Hepatocyte (in vitro differentiated cells): ENCODE measurements around the gene ADAMTS15. TPM values are rescaled to one million over a fixed set of nuclear protein-coding genes. Genes with fewer than 3 reads are reported as not detected.

Source experiments
- DNase-seq: peaks from one replicate; pipeline ENCODE4 v3.0.0-alpha.2; 2016; ENCODE audit warnings: low spot score
- H2AFZ ChIP-seq: fragments of 200-600 bp; sonication (generic); 2 replicates; pipeline ENCODE4 v1.6.0; 2016; ENCODE audit warnings: antibody characterized with exemption, mild to moderate bottlenecking
- H3K27ac ChIP-seq: fragments of 200-600 bp; sonication (generic); 2 replicates; pipeline ENCODE4 v1.5.1; 2016; ENCODE audit warnings: mild to moderate bottlenecking
- H3K27me3 ChIP-seq: fragments of 200-600 bp; sonication (generic); 2 replicates; pipeline ENCODE4 v1.6.1; 2016
- H3K36me3 ChIP-seq: fragments of 200-600 bp; sonication (generic); replicated peaks from 2 replicates; pipeline ENCODE4 v1.5.1; 2016; ENCODE audit warnings: low read depth; ENCODE audit not compliant: insufficient read depth
- H3K4me1 ChIP-seq: fragments of 200-600 bp; sonication (generic); 2 replicates; pipeline ENCODE4 v1.5.1; 2016; ENCODE audit warnings: mild to moderate bottlenecking, moderate library complexity; ENCODE audit not compliant: insufficient read depth
- H3K4me2 ChIP-seq: fragments of 200-600 bp; sonication (generic); 2 replicates; pipeline ENCODE4 v1.6.0; 2016
- H3K4me3 ChIP-seq: fragments of 200-600 bp; sonication (generic); 2 replicates; pipeline ENCODE4 v1.5.1; 2016; ENCODE audit warnings: mild to moderate bottlenecking
- H3K79me2 ChIP-seq: fragments of 200-600 bp; sonication (generic); 2 replicates; pipeline ENCODE4 v1.6.0; 2017; ENCODE audit warnings: mild to moderate bottlenecking
- H3K9me2 ChIP-seq: fragments of 200-600 bp; sonication (generic); replicated peaks from 2 replicates; pipeline ENCODE4 v1.6.0; 2017; ENCODE audit warnings: mild to moderate bottlenecking; ENCODE audit not compliant: insufficient read depth
- H3K9me3 ChIP-seq: fragments of 200-600 bp; sonication (generic); 2 replicates; pipeline ENCODE4 v1.5.1; 2016; ENCODE audit warnings: low read depth, mild to moderate bottlenecking
- H4K20me1 ChIP-seq: fragments of 200-600 bp; sonication (generic); 2 replicates; pipeline ENCODE4 v1.6.0; 2016; ENCODE audit warnings: mild to moderate bottlenecking; ENCODE audit not compliant: insufficient read depth, poor library complexity, severe bottlenecking
- CTCF ChIP-seq: fragments of 200-600 bp; sonication (generic); IDR thresholded peaks from 2 replicates; pipeline ENCODE4 v1.5.1; 2016; ENCODE audit warnings: antibody characterized with exemption, mild to moderate bottlenecking; ENCODE audit not compliant: poor library complexity
- EZH2 ChIP-seq: fragments of 200-600 bp; sonication (generic); IDR thresholded peaks from 2 replicates; pipeline ENCODE4 v1.6.1; 2016; ENCODE audit warnings: antibody characterized with exemption, mild to moderate bottlenecking, borderline replicate concordance
- EZH2phosphoT487 ChIP-seq: fragments of 200-600 bp; sonication (generic); IDR thresholded peaks from one replicate; pipeline ENCODE4 v1.6.1; 2018; ENCODE audit warnings: antibody characterized with exemption, mild to moderate bottlenecking, low read depth, moderate library complexity; ENCODE audit not compliant: unreplicated experiment, severe bottlenecking
- WGBS: methylation state at CpG from one replicate; pipeline ENCODE4 v1.1.6; 2016; ENCODE audit warnings: low lambda C conversion rate; ENCODE audit errors: missing lambda C conversion rate; 5-methylcytosine and 5-hydroxymethylcytosine counted together
- polyA plus RNA-seq: library from polyadenylated mRNA; unstranded; fragments of >200 nt; fragmentation: Nextera tagmentation; extraction: Ambion mirVana; gene quantifications from 2 replicates; pipeline ENCODE4 v1.2.1, GENCODE V29; 2016
- total RNA-seq: library from RNA; depleted of rRNA; stranded (reverse); fragments of >200 nt; gene quantifications from 2 replicates; pipeline ENCODE4 v1.2.3, GENCODE V29; 2014

Gene ADAMTS15
- total and polyA plus RNA-seq, 2 experiments from 2014 or later = 4.5 to 14.6 TPM

DNA sequence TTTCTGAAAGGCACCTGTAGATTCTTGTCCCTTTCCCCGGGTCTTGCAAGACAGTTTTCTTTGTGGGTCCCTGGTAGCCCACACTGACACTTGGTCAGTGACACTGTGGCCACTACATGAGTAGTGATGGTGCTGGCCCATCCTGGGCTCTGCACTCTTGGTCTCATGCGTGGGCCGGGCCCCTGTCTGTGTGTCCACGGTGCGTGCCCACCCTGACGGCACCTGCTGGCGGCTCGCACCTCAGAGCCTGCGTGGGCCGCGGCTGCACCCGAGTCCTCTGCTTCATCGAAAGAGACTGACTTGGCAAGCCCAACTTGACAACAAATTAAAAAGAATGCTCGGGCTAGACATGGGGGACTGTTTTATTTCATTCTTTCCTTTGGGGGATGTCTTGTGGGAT lies 37.5 kb downstream of the ADAMTS15 start:
- 98% methylated on average over 14 of the region's 14 CpGs for WGBS
- Histone ChIP-seq H3K79me2 (no peaks in the 10 kb centered on the region), H3K9me3 (no peaks in the 10 kb centered on the region)

GRCh38 chr11:130486391-130486836 lies 38.0 kb downstream of the ADAMTS15 start:
- no peaks in the 10 kb centered on the region for H3K36me3 ChIP-seq
- DNase-seq = no peak
- no peak overlapping the region for H3K4me3 ChIP-seq
- H3K79me2 ChIP-seq = no peaks in the 10 kb centered on the region
- no peak overlapping the region for H2AFZ ChIP-seq
- H3K4me1 ChIP-seq = peaks cover 4% of the 10 kb centered on the region
- no peaks in the 10 kb centered on the region for H3K9me2 ChIP-seq
- no peak overlapping the region for H3K4me2 ChIP-seq
- TF ChIP-seq EZH2phosphoT487 (no peak), CTCF (no peak), EZH2 (no peak)
- no peak overlapping the region for H3K27ac ChIP-seq
- H4K20me1 ChIP-seq = no peaks in the 10 kb centered on the region
- H3K9me3 ChIP-seq = no peaks in the 10 kb centered on the region
- no peaks in the 10 kb centered on the region for H3K27me3 ChIP-seq
- 86% methylated on average over 15 of the region's 16 CpGs for WGBS

More for the DNA sequence above, 37.5 kb downstream of the ADAMTS15 start:
- no peak for DNase-seq
- no peak overlapping the region for H2AFZ ChIP-seq
- H3K27me3 ChIP-seq = no peaks in the 10 kb centered on the region
- H3K9me2 ChIP-seq = no peaks in the 10 kb centered on the region
- no peak for TF ChIP-seq EZH2
- no peak for TF ChIP-seq EZH2phosphoT487
- TF ChIP-seq CTCF = no peak
- peaks cover 4% of the 10 kb centered on the region for H3K4me1 ChIP-seq
- H4K20me1 ChIP-seq = no peaks in the 10 kb centered on the region
- no peaks in the 10 kb centered on the region for H3K36me3 ChIP-seq
- no peak overlapping the region for H3K4me3 ChIP-seq
- no peak overlapping the region for H3K4me2 ChIP-seq
- no peak overlapping the region for H3K27ac ChIP-seq

GRCh38 chr11:130486987-130487923 lies 38.8 kb downstream of the ADAMTS15 start:
- H3K79me2 ChIP-seq = no peaks in the 10 kb centered on the region
- no peak overlapping the region for H3K4me2 ChIP-seq
- peaks cover 4% of the 10 kb centered on the region for H3K4me1 ChIP-seq
- H2AFZ ChIP-seq = no peak overlapping the region
- H3K27ac ChIP-seq = peak overlapping the region; percentile 24
- H3K4me3 ChIP-seq = no peak overlapping the region
- TF ChIP-seq EZH2phosphoT487 = no peak
- TF ChIP-seq CTCF = no peak
- TF ChIP-seq EZH2 = no peak
- WGBS = 73% methylated on average over 28 of the region's 28 CpGs
- H3K36me3 ChIP-seq = no peaks in the 10 kb centered on the region
- H3K9me3 ChIP-seq = no peaks in the 10 kb centered on the region
- no peaks in the 10 kb centered on the region for H3K27me3 ChIP-seq
- H4K20me1 ChIP-seq = no peaks in the 10 kb centered on the region
- H3K9me2 ChIP-seq = no peaks in the 10 kb centered on the region
- DNase-seq = no peak
